ENCODE data around the gene ARID4B. TPM values are rescaled to one million over a fixed set of nuclear protein-coding genes. Genes with fewer than 3 reads are reported as not detected.
"Not testable (repeated sequence)": the region's sequence is repeated elsewhere in the genome, so short reads cannot be mapped to it uniquely, and the experiment has no call there.

The ARID4B gene
- total RNA-seq, 1 donor from 2014 or later, result 23.0 TPM

DNA sequence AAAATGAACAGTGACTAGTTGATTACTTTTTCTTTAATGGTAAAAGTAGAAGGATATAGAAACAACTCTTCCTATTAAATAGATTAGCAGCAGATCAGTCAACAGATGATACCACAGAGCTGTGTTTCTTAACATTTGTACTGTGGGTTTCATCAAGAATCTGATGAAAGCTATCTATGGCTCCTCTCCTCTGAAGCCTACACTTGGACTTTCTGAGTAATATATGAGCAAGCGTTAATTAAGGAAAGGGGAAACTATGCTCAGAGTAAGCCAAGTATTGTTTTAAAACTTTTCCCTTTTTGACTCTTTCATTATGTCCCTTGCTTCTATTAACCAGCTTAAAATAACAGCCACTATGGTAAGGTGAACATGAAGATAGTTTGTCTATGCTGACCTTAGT is 10.8 kb downstream of the ARID4B start:
- no peaks in the 10 kb centered on the region for H3K9me3 ChIP-seq (ENCODE audit: control insufficient read depth in 3 of 3, low read length in 3 of 3)
- peaks cover 0 to 2% (median 0%) of the 10 kb centered on the region in 3 donors for H3K36me3 ChIP-seq (ENCODE audit: control insufficient read depth in 3 of 3, insufficient read depth in 3 of 3, low read length in 3 of 3)
- no peak overlapping the region for H3K4me3 ChIP-seq (ENCODE audit: low read length in 3 of 3)
- H3K27me3 ChIP-seq (ENCODE audit: control insufficient read depth in 3 of 3, insufficient read depth in 3 of 3, low read length in 3 of 3), result no peaks in the 10 kb centered on the region
- no peak overlapping the region for H3K27ac ChIP-seq (ENCODE audit: low read depth, low read length)
- peaks cover 10 to 17% (median 12%) of the 10 kb centered on the region in 3 donors for H3K4me1 ChIP-seq (ENCODE audit: control insufficient read depth in 3 of 3, insufficient read depth in 3 of 3, low read length in 3 of 3)
- no peak overlapping the region for H3K9ac ChIP-seq (ENCODE audit: low read depth in 1 of 3, low read length in 3 of 3)

DNA sequence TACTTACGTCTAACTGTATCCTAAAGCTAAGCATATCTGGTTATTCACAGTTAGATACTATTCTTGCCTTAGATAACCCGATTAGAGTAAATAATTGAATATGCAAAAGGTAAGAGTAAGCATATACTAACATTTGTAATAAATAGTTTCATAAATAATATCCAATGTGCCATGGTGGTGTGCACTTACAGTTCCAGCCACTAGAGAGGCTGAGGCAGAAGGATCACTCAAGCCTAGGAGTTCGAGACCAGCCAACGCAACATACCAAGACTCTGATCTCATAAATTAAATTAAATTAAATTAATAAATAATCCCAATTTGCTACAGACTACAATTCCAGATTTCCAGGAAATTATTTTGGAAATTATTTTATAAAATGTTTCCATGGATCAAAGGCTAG is 12.2 kb downstream of the ARID4B start:
- Histone ChIP-seq H3K4me3 (ENCODE audit: low read length in 3 of 3) (no peak overlapping the region), H3K9ac (ENCODE audit: low read depth in 1 of 3, low read length in 3 of 3) (no peak overlapping the region), H3K9me3 (ENCODE audit: control insufficient read depth in 3 of 3, low read length in 3 of 3) (no peaks in the 10 kb centered on the region), H3K4me1 (ENCODE audit: control insufficient read depth in 3 of 3, insufficient read depth in 3 of 3, low read length in 3 of 3) (peaks cover 10 to 17% (median 11%) of the 10 kb centered on the region in 3 donors), H3K27ac (ENCODE audit: low read depth, low read length) (no peak overlapping the region), H3K27me3 (ENCODE audit: control insufficient read depth in 3 of 3, insufficient read depth in 3 of 3, low read length in 3 of 3) (no peaks in the 10 kb centered on the region), H3K36me3 (ENCODE audit: control insufficient read depth in 3 of 3, insufficient read depth in 3 of 3, low read length in 3 of 3) (no peaks in the 10 kb centered on the region)

DNA sequence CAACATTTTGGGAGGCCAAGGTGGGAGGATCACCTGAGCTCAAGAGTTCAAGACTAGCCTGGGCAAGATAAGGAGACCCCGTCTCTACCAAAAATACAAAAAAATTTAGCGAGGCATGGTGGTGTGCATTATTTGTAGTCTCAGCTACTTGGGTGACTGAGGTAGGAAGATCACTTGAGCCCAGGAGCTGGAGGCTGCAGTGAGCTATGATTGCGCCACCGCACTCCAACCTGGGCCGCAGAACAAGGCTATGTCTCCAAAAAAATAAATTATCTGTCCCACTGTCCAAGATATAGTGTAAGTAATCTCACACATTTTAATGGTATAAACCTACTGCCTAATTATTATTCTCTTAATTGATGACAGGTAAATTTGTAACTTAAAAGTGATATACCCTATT is 12.8 kb downstream of the ARID4B start:
- Histone ChIP-seq H3K9me3 (ENCODE audit: control insufficient read depth in 3 of 3, low read length in 3 of 3) (no peaks in the 10 kb centered on the region), H3K27me3 (ENCODE audit: control insufficient read depth in 3 of 3, insufficient read depth in 3 of 3, low read length in 3 of 3) (no peaks in the 10 kb centered on the region), H3K36me3 (ENCODE audit: control insufficient read depth in 3 of 3, insufficient read depth in 3 of 3, low read length in 3 of 3) (no peaks in the 10 kb centered on the region), H3K4me3 (ENCODE audit: low read length in 3 of 3) (no peak overlapping the region), H3K27ac (ENCODE audit: low read depth, low read length) (no peak overlapping the region), H3K4me1 (ENCODE audit: control insufficient read depth in 3 of 3, insufficient read depth in 3 of 3, low read length in 3 of 3) (peaks cover 7 to 13% (median 10%) of the 10 kb centered on the region in 3 donors), H3K9ac (ENCODE audit: low read depth in 1 of 3, low read length in 3 of 3) (no peak overlapping the region)

DNA sequence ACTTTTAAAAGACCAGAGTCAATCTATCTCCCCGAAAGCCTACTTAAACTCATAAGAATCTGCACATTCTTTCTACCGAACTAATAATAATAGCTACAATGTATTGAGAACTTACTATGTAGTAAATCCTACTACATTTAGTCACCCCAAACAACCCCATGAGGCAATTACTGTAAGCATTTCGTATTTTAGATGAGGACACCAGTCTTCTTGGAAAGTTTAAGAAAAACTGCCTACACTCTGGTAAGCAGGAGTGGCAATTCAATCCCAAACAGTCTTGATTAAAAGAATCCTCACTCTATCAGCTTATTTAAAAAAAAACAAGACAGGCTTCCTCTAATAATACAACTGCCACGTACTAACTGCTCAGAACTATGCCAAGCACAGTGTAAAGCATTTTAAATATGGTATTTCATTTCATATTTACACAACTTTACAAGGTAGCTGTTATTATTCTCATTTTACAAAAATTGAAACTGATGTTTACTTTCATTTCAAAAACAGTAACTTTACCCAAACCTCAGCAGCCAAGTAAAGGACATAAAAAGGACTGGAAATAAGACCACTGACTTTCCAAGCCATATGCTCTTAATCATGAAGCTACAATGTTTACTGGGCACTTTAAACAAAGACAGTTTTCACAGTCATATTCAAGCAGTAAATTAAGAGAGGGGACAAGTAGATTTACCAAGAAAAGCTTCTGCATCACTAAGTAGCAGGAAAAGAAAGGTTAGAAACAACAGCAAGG is 13.9 kb downstream of the ARID4B start:
- peaks cover 7 to 13% (median 10%) of the 10 kb centered on the region in 3 donors for H3K4me1 ChIP-seq (ENCODE audit: control insufficient read depth in 3 of 3, insufficient read depth in 3 of 3, low read length in 3 of 3)
- no peak overlapping the region for H3K27ac ChIP-seq (ENCODE audit: low read depth, low read length)
- H3K4me3 ChIP-seq (ENCODE audit: low read length in 3 of 3), result no peak overlapping the region
- H3K9me3 ChIP-seq (ENCODE audit: control insufficient read depth in 3 of 3, low read length in 3 of 3), result no peaks in the 10 kb centered on the region
- peak overlapping the region in 1 of 3 donors; percentile 30 for H3K9ac ChIP-seq (ENCODE audit: low read depth in 1 of 3, low read length in 3 of 3)
- no peaks in the 10 kb centered on the region for H3K27me3 ChIP-seq (ENCODE audit: control insufficient read depth in 3 of 3, insufficient read depth in 3 of 3, low read length in 3 of 3)
- H3K36me3 ChIP-seq (ENCODE audit: control insufficient read depth in 3 of 3, insufficient read depth in 3 of 3, low read length in 3 of 3), result no peaks in the 10 kb centered on the region

DNA sequence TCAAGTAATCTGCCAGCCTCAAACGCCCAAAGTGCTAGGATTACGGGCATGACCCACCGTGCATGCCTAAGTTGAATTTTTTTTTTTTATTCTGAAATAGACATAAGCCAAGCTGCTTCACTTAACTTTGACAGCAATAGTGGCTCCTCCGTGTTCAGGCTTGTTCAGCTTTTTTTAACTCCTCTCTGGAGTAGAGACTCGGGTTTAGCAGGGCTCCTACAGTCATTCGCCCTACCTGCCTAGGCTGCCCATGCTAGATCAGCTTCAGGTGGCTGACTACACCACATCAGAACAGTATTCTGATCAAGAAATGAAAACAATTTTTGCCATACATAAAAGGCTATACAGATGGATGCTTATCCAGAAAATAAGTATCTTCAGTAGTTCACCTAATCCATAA is 14.7 kb downstream of the ARID4B start:
- H3K9me3 ChIP-seq (ENCODE audit: control insufficient read depth in 3 of 3, low read length in 3 of 3), result no peaks in the 10 kb centered on the region
- no peak overlapping the region for H3K9ac ChIP-seq (ENCODE audit: low read depth in 1 of 3, low read length in 3 of 3)
- H3K27ac ChIP-seq (ENCODE audit: low read depth, low read length), result no peak overlapping the region
- H3K27me3 ChIP-seq (ENCODE audit: control insufficient read depth in 3 of 3, insufficient read depth in 3 of 3, low read length in 3 of 3), result no peaks in the 10 kb centered on the region
- no peak overlapping the region for H3K4me3 ChIP-seq (ENCODE audit: low read length in 3 of 3)
- H3K36me3 ChIP-seq (ENCODE audit: control insufficient read depth in 3 of 3, insufficient read depth in 3 of 3, low read length in 3 of 3), result no peaks in the 10 kb centered on the region
- H3K4me1 ChIP-seq (ENCODE audit: control insufficient read depth in 3 of 3, insufficient read depth in 3 of 3, low read length in 3 of 3), result peaks cover 7 to 13% (median 10%) of the 10 kb centered on the region in 3 donors

DNA sequence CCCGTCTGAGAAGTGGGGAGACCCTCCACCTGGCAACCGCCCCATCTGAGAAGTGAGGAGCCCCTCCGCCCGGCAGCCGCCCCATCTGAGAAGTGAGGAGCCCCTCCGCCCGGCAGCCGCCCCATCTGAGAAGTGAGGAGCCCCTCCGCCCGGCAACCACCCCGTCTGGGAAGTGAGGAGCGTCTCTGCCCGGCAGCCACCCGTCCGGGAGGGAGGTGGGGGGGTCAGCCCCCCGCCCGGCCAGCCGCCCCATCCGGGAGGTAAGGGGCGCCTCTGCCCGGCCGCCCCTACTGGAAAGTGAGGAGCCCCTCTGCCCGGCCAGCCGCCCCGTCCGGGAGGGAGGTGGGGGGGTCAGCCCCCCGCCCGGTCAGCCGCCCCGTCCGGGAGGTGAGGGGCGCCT is 18.8 kb downstream of the ARID4B start:
- not testable (repeated sequence) for H3K9me3 ChIP-seq (ENCODE audit: control insufficient read depth in 3 of 3, low read length in 3 of 3); H3K36me3 ChIP-seq (ENCODE audit: control insufficient read depth in 3 of 3, insufficient read depth in 3 of 3, low read length in 3 of 3); H3K9ac ChIP-seq (ENCODE audit: low read depth in 1 of 3, low read length in 3 of 3); H3K4me3 ChIP-seq (ENCODE audit: low read length in 3 of 3); H3K27ac ChIP-seq (ENCODE audit: low read depth, low read length); H3K27me3 ChIP-seq (ENCODE audit: control insufficient read depth in 3 of 3, insufficient read depth in 3 of 3, low read length in 3 of 3)
- peaks cover 22 to 24% (median 23%) of the 10 kb centered on the region in 3 donors for H3K4me1 ChIP-seq (ENCODE audit: control insufficient read depth in 3 of 3, insufficient read depth in 3 of 3, low read length in 3 of 3)

DNA sequence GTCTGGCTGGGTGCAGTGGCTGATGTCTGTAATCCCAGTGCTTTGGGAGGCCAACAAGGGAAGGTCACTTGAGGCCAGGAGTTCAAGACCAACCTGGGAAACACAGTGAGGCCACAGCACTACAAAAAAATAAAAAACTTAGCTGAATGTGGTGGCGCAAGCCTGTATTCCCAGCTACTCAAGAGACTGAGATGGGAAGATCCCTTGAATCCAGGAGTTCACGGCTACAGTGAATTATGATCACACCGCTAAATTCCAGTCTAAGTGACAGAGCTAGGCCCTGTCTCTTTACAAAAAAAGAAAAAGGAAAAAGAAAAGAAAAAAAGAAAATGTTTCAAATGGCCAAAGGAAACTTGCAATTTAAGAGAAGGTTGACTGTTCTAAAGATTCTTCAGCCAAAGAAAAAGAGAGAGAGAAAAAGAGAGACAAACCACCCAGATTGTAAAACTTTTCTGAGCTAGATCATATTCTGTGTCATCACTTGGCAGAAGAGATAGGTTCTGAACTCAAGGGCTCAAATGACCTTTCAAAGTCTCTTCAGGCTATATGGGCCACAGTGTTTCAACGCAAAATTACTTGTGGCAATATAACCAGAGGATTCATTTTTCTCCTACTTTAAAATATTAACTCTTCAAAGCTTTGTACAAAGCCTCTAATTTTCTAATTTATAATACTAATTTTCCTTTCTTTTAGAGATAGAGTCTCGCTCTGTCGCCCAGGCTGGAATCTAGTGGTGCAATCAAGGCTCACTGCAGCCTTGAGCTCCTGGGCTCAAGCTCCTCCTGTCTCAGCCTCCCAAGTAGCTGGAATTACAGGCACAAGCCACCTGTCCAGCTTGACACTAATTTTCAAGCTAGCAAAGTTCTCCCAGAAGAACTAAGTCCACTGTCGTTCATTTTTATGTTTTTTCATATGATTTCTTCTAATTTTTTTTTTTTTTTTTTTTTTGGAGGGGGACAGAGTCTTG is 20.5 kb downstream of the ARID4B start:
- H3K27ac ChIP-seq (ENCODE audit: low read depth, low read length), result peak overlapping the region; percentile 49
- H3K4me1 ChIP-seq (ENCODE audit: control insufficient read depth in 3 of 3, insufficient read depth in 3 of 3, low read length in 3 of 3), result peaks cover 12 to 20% (median 17%) of the 10 kb centered on the region in 3 donors
- no peak overlapping the region for H3K4me3 ChIP-seq (ENCODE audit: low read length in 3 of 3)

DNA sequence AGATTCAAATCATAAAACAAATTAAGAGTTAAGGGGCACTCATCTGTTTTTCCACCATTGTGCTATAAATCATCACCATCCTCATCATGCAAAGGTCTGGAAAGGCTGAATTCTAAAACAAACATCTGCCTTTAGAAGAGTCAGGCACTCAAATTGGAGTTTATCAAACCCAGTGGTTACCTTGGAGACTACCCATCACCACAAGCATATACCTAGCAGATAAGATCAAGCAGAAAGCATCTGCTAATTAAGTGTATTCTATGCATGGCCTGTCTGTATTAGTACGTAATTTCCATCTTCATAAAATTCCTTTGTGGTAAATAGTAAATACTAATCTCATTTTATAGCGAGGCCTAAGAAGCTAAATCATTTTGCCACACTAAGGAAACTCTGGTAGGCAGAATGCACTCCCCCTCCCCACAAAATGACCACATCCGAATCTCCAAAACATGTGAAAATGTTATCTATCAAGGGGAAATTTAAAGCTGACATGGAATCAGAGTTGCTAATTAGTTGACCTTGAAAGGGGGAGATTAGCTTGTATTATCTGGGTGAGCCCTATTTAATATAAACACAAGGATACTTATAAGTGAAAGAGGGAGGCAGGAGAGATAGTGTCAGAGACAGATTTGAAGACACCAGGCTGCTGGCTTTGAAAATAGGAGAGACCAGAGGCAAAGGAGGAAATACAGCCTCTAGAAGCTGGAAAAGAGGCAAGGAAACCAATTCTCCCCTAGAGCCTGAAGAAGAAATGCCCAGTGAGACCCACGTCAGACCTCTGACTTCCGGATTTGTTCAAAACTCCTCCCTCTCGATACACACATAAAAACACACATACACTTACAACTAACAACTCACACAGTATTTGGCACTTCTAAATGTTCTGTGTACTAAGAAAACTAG is 23.2 kb downstream of the ARID4B start:
- no peaks in the 10 kb centered on the region for H3K9me3 ChIP-seq (ENCODE audit: control insufficient read depth in 3 of 3, low read length in 3 of 3)
- no peak overlapping the region for H3K27ac ChIP-seq (ENCODE audit: low read depth, low read length)
- H3K4me3 ChIP-seq (ENCODE audit: low read length in 3 of 3), result no peak overlapping the region
- peaks cover 12 to 20% (median 17%) of the 10 kb centered on the region in 3 donors for H3K4me1 ChIP-seq (ENCODE audit: control insufficient read depth in 3 of 3, insufficient read depth in 3 of 3, low read length in 3 of 3)
- H3K9ac ChIP-seq (ENCODE audit: low read depth in 1 of 3, low read length in 3 of 3), result peak overlapping the region in 1 of 3 donors; percentile 1
- no peaks in the 10 kb centered on the region for H3K36me3 ChIP-seq (ENCODE audit: control insufficient read depth in 3 of 3, insufficient read depth in 3 of 3, low read length in 3 of 3)
- no peaks in the 10 kb centered on the region for H3K27me3 ChIP-seq (ENCODE audit: control insufficient read depth in 3 of 3, insufficient read depth in 3 of 3, low read length in 3 of 3)

More for the DNA sequence above, 20.5 kb downstream of the ARID4B start:
- Histone ChIP-seq H3K9me3 (ENCODE audit: control insufficient read depth in 3 of 3, low read length in 3 of 3) (no peaks in the 10 kb centered on the region), H3K27me3 (ENCODE audit: control insufficient read depth in 3 of 3, insufficient read depth in 3 of 3, low read length in 3 of 3) (no peaks in the 10 kb centered on the region), H3K36me3 (ENCODE audit: control insufficient read depth in 3 of 3, insufficient read depth in 3 of 3, low read length in 3 of 3) (no peaks in the 10 kb centered on the region), H3K9ac (ENCODE audit: low read depth in 1 of 3, low read length in 3 of 3) (no peak overlapping the region)

DNA sequence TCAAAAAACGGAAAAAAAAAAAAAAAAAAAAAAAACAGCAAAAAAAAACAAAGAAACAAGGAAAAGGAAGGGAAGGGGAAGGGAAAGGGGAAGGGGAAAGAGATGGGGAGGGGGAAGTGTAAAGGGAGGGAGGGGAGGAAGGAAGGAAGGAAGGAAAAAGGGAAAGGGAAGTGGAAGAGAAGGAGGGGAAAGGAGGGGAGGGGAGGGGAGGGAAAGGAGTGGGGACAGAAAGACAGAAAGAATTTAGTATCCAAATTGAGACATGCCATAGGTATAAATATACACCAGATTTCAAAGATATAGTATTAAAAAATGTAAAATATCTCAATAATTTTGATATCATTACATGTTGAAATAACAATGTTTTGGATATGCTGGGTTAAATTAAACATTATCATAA is 25.8 kb downstream of the ARID4B start:
- Histone ChIP-seq H3K4me3 (ENCODE audit: low read length in 3 of 3) (no peak overlapping the region), H3K9me3 (ENCODE audit: control insufficient read depth in 3 of 3, low read length in 3 of 3) (no peaks in the 10 kb centered on the region), H3K9ac (ENCODE audit: low read depth in 1 of 3, low read length in 3 of 3) (no peak overlapping the region), H3K36me3 (ENCODE audit: control insufficient read depth in 3 of 3, insufficient read depth in 3 of 3, low read length in 3 of 3) (no peaks in the 10 kb centered on the region), H3K4me1 (ENCODE audit: control insufficient read depth in 3 of 3, insufficient read depth in 3 of 3, low read length in 3 of 3) (peaks cover 7 to 16% (median 11%) of the 10 kb centered on the region in 3 donors), H3K27ac (ENCODE audit: low read depth, low read length) (no peak overlapping the region), H3K27me3 (ENCODE audit: control insufficient read depth in 3 of 3, insufficient read depth in 3 of 3, low read length in 3 of 3) (no peaks in the 10 kb centered on the region)

All from skeletal muscle tissue (tissue), 4 donors.